K562 (cell line): ENCODE measurements around the gene OXNAD1. TPM values are rescaled to one million over a fixed set of nuclear protein-coding genes. Genes with fewer than 3 reads are reported as not detected.

Experiments used
- CBFA2T2 ChIP-seq: fragments of 450-650 bp; conservative IDR thresholded peaks from 2 replicates; pipeline ENCODE4 v1.6.1; 2017; ENCODE audit warnings: mild to moderate bottlenecking
- CHD7 ChIP-seq: fragments of 200-600 bp; sonication (generic); IDR thresholded peaks from one replicate; pipeline ENCODE4 v1.6.1; 2012; ENCODE audit warnings: mild to moderate bottlenecking, low read depth, low read length, inconsistent platforms
- ETV1 ChIP-seq: fragments of 450-650 bp; conservative IDR thresholded peaks from 2 replicates; pipeline ENCODE4 v1.6.1; 2016; ENCODE audit warnings: missing genetic modification characterization, control low read depth, low read depth, missing compliant biosample characterization
- ILF3 ChIP-seq: fragments of 450-650 bp; IDR thresholded peaks from 2 replicates; pipeline ENCODE4 v1.6.1; 2018; ENCODE audit warnings: antibody characterized with exemption, mild to moderate bottlenecking, moderate library complexity, borderline replicate concordance
- NEUROD1 ChIP-seq: fragments of 150-350 bp; IDR thresholded peaks from 2 replicates; pipeline ENCODE4 v1.6.1; 2014; ENCODE audit warnings: borderline replicate concordance, low read length, low read depth; ENCODE audit not compliant: partially characterized antibody
- RBM14 ChIP-seq: fragments of 200-400 bp; formaldehyde crosslinking; IDR thresholded peaks from 2 replicates; pipeline ENCODE4 v1.6.1; 2018; ENCODE audit warnings: low read depth, mild to moderate bottlenecking, low read length, moderate library complexity, borderline replicate concordance; ENCODE audit not compliant: insufficient read depth
- SIN3B ChIP-seq: fragments of 450-650 bp; IDR thresholded peaks from 2 replicates; pipeline ENCODE4 v1.6.1; 2017; ENCODE audit warnings: low read depth, mild to moderate bottlenecking, moderate library complexity
- SRSF9 ChIP-seq: fragments of 200-400 bp; formaldehyde crosslinking; IDR thresholded peaks from 2 replicates; pipeline ENCODE4 v1.6.1; 2017; ENCODE audit warnings: low read depth, low read length, borderline replicate concordance
- U2AF2 ChIP-seq: fragments of 200-400 bp; formaldehyde crosslinking; optimal IDR thresholded peaks from 2 replicates; pipeline ENCODE3; 2017; ENCODE audit warnings: low read depth, mild to moderate bottlenecking, low read length
- UBTF ChIP-seq, 2 experiments: IDR thresholded peaks; 2 replicates each; pipeline ENCODE4 v1.6.1; 2012; ENCODE audit warnings: improper control_type of control experiment in 2 of 2, low read depth in 2 of 2, low read length in 2 of 2, borderline replicate concordance in 1 of 2
- ZNF133 ChIP-seq: fragments of 250-450 bp; sonication (Bioruptor Pico); IDR thresholded peaks from 2 replicates; pipeline ENCODE4 v1.4.0; 2020; ENCODE audit warnings: mild to moderate bottlenecking
- ZNF146 ChIP-seq: IDR thresholded peaks from one replicate; pipeline ENCODE4 v1.6.1; 2018; ENCODE audit warnings: missing compliant biosample characterization; ENCODE audit not compliant: unreplicated experiment
- ZSCAN29 ChIP-seq: fragments of 450-650 bp; IDR thresholded peaks from 2 replicates; pipeline ENCODE4 v1.6.1; 2017
- polyA plus RNA-seq, 8 experiments: library from polyadenylated mRNA; depleted of rRNA in 4 of 8; stranded (reverse) in 5 of 8; unstranded in 3 of 8; fragments of >200 nt; fragmentation: Nextera tagmentation in 2 of 8; fragmentation: Illumina TruSeq in 1 of 8; extraction: Ambion mirVana in 2 of 8; extraction: Trizol in 1 of 8; gene quantifications; 2 replicates each; pipeline versions ENCODE4 v1.2.1 to v1.2.3, GENCODE V29; 2011 to 2014; ENCODE audit warnings: inconsistent platforms in 1 of 8, missing spikeins in 1 of 8
- total RNA-seq, 7 experiments: library from RNA; depleted of rRNA in 6 of 7; stranded (reverse); fragments of >200 nt in 6 of 7; fragmentation: Illumina TruSeq in 2 of 7; extraction: Trizol in 2 of 7; gene quantifications; 2 replicates each; pipeline versions ENCODE4 v1.2.1 to v1.2.3, GENCODE V29; 2011 to 2021; ENCODE audit warnings: low replicate concordance in 1 of 7

OXNAD1 gene
- total and polyA plus RNA-seq, 9 of the 15 experiments (the other 6 are each of a cell fraction or from before 2014, with no cell fraction given): 12.8 to 44.4 (median 41.1) TPM

- no peak for TF ChIP-seq UBTF (IDR thresholded peaks at IDR 0.05; ENCODE audit: borderline replicate concordance in 1 of 2, low read depth in 2 of 2, low read length in 2 of 2)
- TF ChIP-seq ZNF146 (CRISPR knock-in tag): no peak
- TF ChIP-seq NEUROD1: peak; percentile 48
- TF ChIP-seq CHD7: no peak
- TF ChIP-seq SIN3B: peak; percentile 95
- no peak for TF ChIP-seq CBFA2T2
- TF ChIP-seq ZNF133 (CRISPR knock-in tag): 0 out of 2 replicates have a peak, but pooled peaks have one; percentile 57
- no peak for TF ChIP-seq SRSF9
- no peak for TF ChIP-seq RBM14
- TF ChIP-seq U2AF2: no peak
- no peak for TF ChIP-seq ILF3
- no peak for TF ChIP-seq ZSCAN29
- peak; percentile 79 for TF ChIP-seq ETV1 (tag)
Observed at GRCh38 chr3:16264708-16265454, at the start of gene OXNAD1, which contains the start of gene DPH3 (continued).
